ENCODE data around the gene ZW10.
"Not testable (repeated sequence)": the region's sequence is repeated elsewhere in the genome, so short reads cannot be mapped to it uniquely, and the experiment has no call there.

Gene ZW10

GRCh38 chr11:113773416-113774173, at the start of gene ZW10:
Gene ZW10, minus strand, starts transcription at chr11:113773692. Its CDS starts 26 bp downstream, at chr11:113773666.
- DNase-seq (ENCODE audit: low read depth in 2 of 2): peak; percentile 86 to 88

- DNase-seq (ENCODE audit: low read depth in 2 of 2): no peak
Observed at GRCh38 chr11:113818426-113818825, 44.9 kb upstream of the ZW10 start.

GRCh38 chr11:113817626-113818025, 44.1 kb upstream of the ZW10 start:
- no peak for DNase-seq (ENCODE audit: low read depth in 2 of 2)

- DNase-seq (ENCODE audit: low read depth in 2 of 2): no peak
Observed at GRCh38 chr11:113817162-113817561, 43.7 kb upstream of the ZW10 start.

GRCh38 chr11:113814181-113814580, 40.7 kb upstream of the ZW10 start:
- no peak for DNase-seq (ENCODE audit: low read depth in 2 of 2)

GRCh38 chr11:113808931-113809330, 35.4 kb upstream of the ZW10 start:
- no peak for DNase-seq (ENCODE audit: low read depth in 2 of 2)

- no peak for DNase-seq (ENCODE audit: low read depth in 2 of 2)
Observed at GRCh38 chr11:113806406-113806805, 32.9 kb upstream of the ZW10 start.

- no peak for DNase-seq (ENCODE audit: low read depth in 2 of 2)
Observed at GRCh38 chr11:113805640-113806039, 32.1 kb upstream of the ZW10 start.

- no peak for DNase-seq (ENCODE audit: low read depth in 2 of 2)
Observed at GRCh38 chr11:113802621-113803020, 29.1 kb upstream of the ZW10 start.

GRCh38 chr11:113796663-113797259, 23.3 kb upstream of the ZW10 start:
- no peak for DNase-seq (ENCODE audit: low read depth in 2 of 2)

- no peak for DNase-seq (ENCODE audit: low read depth in 2 of 2)
Observed at GRCh38 chr11:113789675-113790320, 16.3 kb upstream of the ZW10 start.

GRCh38 chr11:113789016-113789415, 15.5 kb upstream of the ZW10 start:
- DNase-seq (ENCODE audit: low read depth in 2 of 2): not testable (repeated sequence)

- DNase-seq (ENCODE audit: low read depth in 2 of 2): no peak
Observed at GRCh38 chr11:113782134-113782533, 8.6 kb upstream of the ZW10 start.

- no peak for DNase-seq (ENCODE audit: low read depth in 2 of 2)
Observed at GRCh38 chr11:113781682-113782081, 8.2 kb upstream of the ZW10 start.

GRCh38 chr11:113779496-113779895, 6.0 kb upstream of the ZW10 start, which contains the start of gene CLDN25:
Gene CLDN25, plus strand, starts transcription at chr11:113779796. Its CDS starts 0 bp downstream, at chr11:113779796.
- DNase-seq (ENCODE audit: low read depth in 2 of 2): no peak

GRCh38 chr11:113778111-113778910, 4.8 kb upstream of the ZW10 start:
- DNase-seq (ENCODE audit: low read depth in 2 of 2): no peak

- no peak for DNase-seq (ENCODE audit: low read depth in 2 of 2)
Observed at GRCh38 chr11:113774174-113774503, 647 bp upstream of the ZW10 start.

GRCh38 chr11:113773092-113773415, 438 bp downstream of the ZW10 start:
- DNase-seq (ENCODE audit: low read depth in 2 of 2): no peak

- DNase-seq (ENCODE audit: low read depth in 2 of 2): no peak
Observed at GRCh38 chr11:113771964-113772363, 1.5 kb downstream of the ZW10 start.

GRCh38 chr11:113764527-113765219, 8.8 kb downstream of the ZW10 start:
- DNase-seq (ENCODE audit: low read depth in 2 of 2): no peak

GRCh38 chr11:113763040-113763439, 10.5 kb downstream of the ZW10 start:
- DNase-seq (ENCODE audit: low read depth in 2 of 2): not testable (repeated sequence)

- DNase-seq (ENCODE audit: low read depth in 2 of 2): no peak
Observed at GRCh38 chr11:113760241-113760640, 13.3 kb downstream of the ZW10 start.
